Measurements from ENCODE around the gene NMNAT2. TPM values are rescaled to one million over a fixed set of nuclear protein-coding genes. Genes with fewer than 3 reads are reported as not detected.

The NMNAT2 gene
- total and polyA plus RNA-seq, 2 of the 4 experiments (the other 2 are of a cell fraction), result 0.36 to 2.4 TPM

- no peak for DNase-seq
- Histone ChIP-seq H4K20me1 (ENCODE audit: insufficient read depth, low read length) (no peaks in the 10 kb centered on the region), H2AK9ac (replicated peaks; ENCODE audit: low read depth, low read length, poor library complexity) (no peak overlapping the region), H3K56ac (ENCODE audit: extremely low read depth, insufficient read depth, low read length) (no peak overlapping the region), H3K27ac (ENCODE audit: insufficient read depth, low read length) (no peak overlapping the region), H2BK15ac (ENCODE audit: low read depth, low read length) (no peak overlapping the region), H2AFZ (replicated peaks; ENCODE audit: low read length, poor library complexity) (no peak overlapping the region), H4K5ac (ENCODE audit: low read depth, low read length) (no peak overlapping the region), H3K4me2 (ENCODE audit: low read depth, low read length) (no peak overlapping the region), H3K23ac (ENCODE audit: low read depth, low read length) (no peak overlapping the region), H2BK120ac (ENCODE audit: low read depth, low read length) (no peak overlapping the region), H3K4me3 (ENCODE audit: insufficient read depth, low read depth, low read length) (no peak overlapping the region), H3K18ac (ENCODE audit: low read depth, low read length) (no peak overlapping the region), H2AK5ac (ENCODE audit: low read depth, low read length) (no peak overlapping the region), H3K79me1 (ENCODE audit: low read depth in 1 of 2, low read length in 2 of 2) (no peaks in the 10 kb centered on the region), H2BK20ac (ENCODE audit: low read depth, low read length) (no peak overlapping the region), H3K4ac (ENCODE audit: low read depth, low read length) (no peak overlapping the region), H3K9ac (ENCODE audit: low read depth, low read length) (no peak overlapping the region), H3K9me3 (ENCODE audit: control insufficient read depth, insufficient read depth, low read length) (no peaks in the 10 kb centered on the region), H4K8ac (ENCODE audit: low read depth in 2 of 2, low read length in 2 of 2) (no peak overlapping the region), H3K4me1 (ENCODE audit: control insufficient read depth, insufficient read depth, low read length) (no peaks in the 10 kb centered on the region), H3K14ac (replicated peaks; ENCODE audit: low read depth, low read length) (no peak overlapping the region), H3K36me3 (ENCODE audit: control insufficient read depth, insufficient read depth, low read length) (no peaks in the 10 kb centered on the region), H4K91ac (ENCODE audit: insufficient read depth, low read depth, low read length) (no peak overlapping the region), H2BK5ac (ENCODE audit: low read depth, low read length, poor library complexity, severe bottlenecking) (no peak overlapping the region), H3K9me1 (ENCODE audit: insufficient read depth, low read length) (no peaks in the 10 kb centered on the region), H3K27me3 (ENCODE audit: control insufficient read depth, insufficient read depth, low read length) (peaks cover 21% of the 10 kb centered on the region)
- TF ChIP-seq BHLHE40 (IDR thresholded peaks at IDR 0.05; ENCODE audit: low read depth, low read length), result no peak
- no peak for TF ChIP-seq RFX5 (IDR thresholded peaks at IDR 0.05; ENCODE audit: low read depth, low read length)
- no peak for TF ChIP-seq RAD21 (IDR thresholded peaks at IDR 0.05; ENCODE audit: low read length)
- no peak for TF ChIP-seq SMC3 (IDR thresholded peaks at IDR 0.05; ENCODE audit: low read depth, low read length)
- no peak for TF ChIP-seq MXI1 (IDR thresholded peaks at IDR 0.05; ENCODE audit: borderline replicate concordance, low read depth, low read length)
- TF ChIP-seq, protein P1, sequence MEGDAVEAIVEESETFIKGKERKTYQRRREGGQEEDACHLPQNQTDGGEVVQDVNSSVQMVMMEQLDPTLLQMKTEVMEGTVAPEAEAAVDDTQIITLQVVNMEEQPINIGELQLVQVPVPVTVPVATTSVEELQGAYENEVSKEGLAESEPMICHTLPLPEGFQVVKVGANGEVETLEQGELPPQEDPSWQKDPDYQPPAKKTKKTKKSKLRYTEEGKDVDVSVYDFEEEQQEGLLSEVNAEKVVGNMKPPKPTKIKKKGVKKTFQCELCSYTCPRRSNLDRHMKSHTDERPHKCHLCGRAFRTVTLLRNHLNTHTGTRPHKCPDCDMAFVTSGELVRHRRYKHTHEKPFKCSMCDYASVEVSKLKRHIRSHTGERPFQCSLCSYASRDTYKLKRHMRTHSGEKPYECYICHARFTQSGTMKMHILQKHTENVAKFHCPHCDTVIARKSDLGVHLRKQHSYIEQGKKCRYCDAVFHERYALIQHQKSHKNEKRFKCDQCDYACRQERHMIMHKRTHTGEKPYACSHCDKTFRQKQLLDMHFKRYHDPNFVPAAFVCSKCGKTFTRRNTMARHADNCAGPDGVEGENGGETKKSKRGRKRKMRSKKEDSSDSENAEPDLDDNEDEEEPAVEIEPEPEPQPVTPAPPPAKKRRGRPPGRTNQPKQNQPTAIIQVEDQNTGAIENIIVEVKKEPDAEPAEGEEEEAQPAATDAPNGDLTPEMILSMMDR (conservative IDR thresholded peaks at IDR 0.05; ENCODE audit: low read depth, low read length), result no peak
- TF ChIP-seq MAZ (IDR thresholded peaks at IDR 0.05; ENCODE audit: borderline replicate concordance, low read depth, low read length), result no peak
- no peak for TF ChIP-seq FOS (IDR thresholded peaks at IDR 0.05; ENCODE audit: low read depth, low read length)
- no peak for TF ChIP-seq MAFK (IDR thresholded peaks at IDR 0.05; ENCODE audit: low read depth, low read length)
- TF ChIP-seq CEBPB (IDR thresholded peaks at IDR 0.05; ENCODE audit: low read depth, low read length), result no peak
- TF ChIP-seq USF2 (IDR thresholded peaks at IDR 0.05; ENCODE audit: low read depth, low read length), result no peak
- CTCF ChIA-PET, result interaction anchor here (0.7 kb wide), 1 partner anchor 165 kb away, joined by 3 read pairs; no protein-coding TSS in a partner anchor
- POLR2A ChIA-PET (ENCODE audit: unreplicated experiment), result no interaction called here
- dilution Hi-C loops (cut with HindIII; ENCODE audit: low sequenced_read_pairs, unreplicated experiment), result no loop called here
- in situ Hi-C loops (cut with MboI; ENCODE audit: low sequenced_read_pairs), result no loop called here
- BruUV-seq (replicated peaks), result no TSS peak
- 0% methylated on average over 1 of the region's 2 CpGs; no CpG with 5 or more reads in 1 of the 2 experiments for WGBS, 2 experiments (ENCODE audit: extremely low coverage in 2 of 2, insufficient read length in 1 of 2)
- ATAC-seq (ENCODE audit: low read depth), result no peak
- intact Hi-C loops (cut with micrococcal nuclease), result no loop called here
Observed at GRCh38 chr1:183463566-183463965, 45.4 kb upstream of the NMNAT2 start.

Measured in IMR-90 (cell line).